ENCODE measurements around the gene FAM135A. TPM values are rescaled to one million over a fixed set of nuclear protein-coding genes. Genes with fewer than 3 reads are reported as not detected.
"Not testable (repeated sequence)": the region's sequence is repeated elsewhere in the genome, so short reads cannot be mapped to it uniquely, and the experiment has no call there.

The FAM135A gene
- total and polyA plus RNA-seq, 3 donors from 2014 or later, result 21.7 to 68.9 (median 67.0) TPM

- no peak for DNase-seq
- H3K4me1 ChIP-seq, result no peaks in the 10 kb centered on the region
- WGBS, 2 donors, result 92 to 93% methylated on average over 1 of the region's 1 CpG
- H3K9me3 ChIP-seq, result no peaks in the 10 kb centered on the region
- intact Hi-C loops (cut with DNase I; ENCODE audit: low total_unique reads), result no loop called here
- no peaks in the 10 kb centered on the region for H3K36me3 ChIP-seq (ENCODE audit: low read depth, missing control alignments)
- TF ChIP-seq POLR2A (IDR thresholded peaks at IDR 0.05) (no peak), CTCF (IDR thresholded peaks at IDR 0.05) (no peak)
- H3K27me3 ChIP-seq, result no peaks in the 10 kb centered on the region
- H3K4me3 ChIP-seq, result no peak overlapping the region
- H3K27ac ChIP-seq, result no peak overlapping the region
Observed at GRCh38 chr6:70456735-70457134, 43.4 kb downstream of the FAM135A start.

- H3K4me3 ChIP-seq, result no peak overlapping the region
- DNase-seq, result no peak
- no peaks in the 10 kb centered on the region for H3K27me3 ChIP-seq
- H3K9me3 ChIP-seq, result no peaks in the 10 kb centered on the region
- intact Hi-C loops (cut with DNase I; ENCODE audit: low total_unique reads), result no loop called here
- H3K4me1 ChIP-seq, result no peaks in the 10 kb centered on the region
- WGBS, 2 donors, result 88 to 95% methylated on average over 2 of the region's 2 CpGs
- H3K27ac ChIP-seq, result no peak overlapping the region
- TF ChIP-seq CTCF (IDR thresholded peaks at IDR 0.05) (no peak), POLR2A (IDR thresholded peaks at IDR 0.05) (no peak)
- no peaks in the 10 kb centered on the region for H3K36me3 ChIP-seq (ENCODE audit: low read depth, missing control alignments)
Observed at GRCh38 chr6:70459235-70459634, 45.9 kb downstream of the FAM135A start.

GRCh38 chr6:70459699-70460098, 46.4 kb downstream of the FAM135A start:
- intact Hi-C loops (cut with DNase I; ENCODE audit: low total_unique reads), result not testable (repeated sequence)

GRCh38 chr6:70470016-70470415, 56.7 kb downstream of the FAM135A start:
- H3K4me1 ChIP-seq, result no peaks in the 10 kb centered on the region
- no peak overlapping the region for H3K27ac ChIP-seq
- no peak overlapping the region for H3K4me3 ChIP-seq
- no peak for TF ChIP-seq CTCF (IDR thresholded peaks at IDR 0.05)
- TF ChIP-seq POLR2A (IDR thresholded peaks at IDR 0.05), result no peak
- no peaks in the 10 kb centered on the region for H3K36me3 ChIP-seq (ENCODE audit: low read depth, missing control alignments)
- no peak for DNase-seq
- no peaks in the 10 kb centered on the region for H3K27me3 ChIP-seq
- H3K9me3 ChIP-seq, result no peaks in the 10 kb centered on the region
- intact Hi-C loops (cut with DNase I; ENCODE audit: low total_unique reads), result no loop called here

More at GRCh38 chr6:70459699-70460098, 46.4 kb downstream of the FAM135A start:
- 92 to 96% methylated on average over 11 to 14 of the region's 14 CpGs for WGBS, 2 donors
- not testable (repeated sequence) for H3K36me3 ChIP-seq (ENCODE audit: low read depth, missing control alignments); H3K4me1 ChIP-seq; DNase-seq; H3K9me3 ChIP-seq; H3K27ac ChIP-seq; H3K4me3 ChIP-seq; H3K27me3 ChIP-seq

- 96 to 98% methylated on average over 3 of the region's 3 CpGs for WGBS, 2 donors
Observed at GRCh38 chr6:70470510-70470909, 57.2 kb downstream of the FAM135A start.

GRCh38 chr6:70474751-70475150, 61.4 kb downstream of the FAM135A start:
- Histone ChIP-seq H3K4me3 (no peak overlapping the region), H3K4me1 (no peaks in the 10 kb centered on the region), H3K36me3 (ENCODE audit: low read depth, missing control alignments) (no peaks in the 10 kb centered on the region), H3K27me3 (no peaks in the 10 kb centered on the region), H3K27ac (no peak overlapping the region), H3K9me3 (no peaks in the 10 kb centered on the region)
- no peak for TF ChIP-seq POLR2A (IDR thresholded peaks at IDR 0.05)
- DNase-seq, result no peak
- intact Hi-C loops (cut with DNase I; ENCODE audit: low total_unique reads), result no loop called here
- 98 to 100% methylated on average over 3 of the region's 3 CpGs for WGBS, 2 donors

More at GRCh38 chr6:70470510-70470909, 57.2 kb downstream of the FAM135A start:
- H3K27ac ChIP-seq; H3K4me3 ChIP-seq; intact Hi-C loops (cut with DNase I; ENCODE audit: low total_unique reads); H3K9me3 ChIP-seq; H3K27me3 ChIP-seq; DNase-seq; H3K36me3 ChIP-seq (ENCODE audit: low read depth, missing control alignments); H3K4me1 ChIP-seq: not testable (repeated sequence)

Data from testis (tissue), 3 donors.